GM12865 (cell line): ENCODE data around the gene SRSF8.

Source experiments
- DNase-seq: peaks from one replicate; pipeline ENCODE4 v3.0.0; 2010; ENCODE audit warnings: low read depth
- H3K4me3 ChIP-seq: 2 replicates; pipeline ENCODE4 v1.5.1; 2011; ENCODE audit warnings: mild to moderate bottlenecking, low read depth, low read length, control low read depth
- TF ChIP-seq, protein P1 (sequence below): IDR thresholded peaks from 2 replicates; pipeline ENCODE4 v1.5.1; 2011; ENCODE audit warnings: low read length, control low read depth, low read depth, inconsistent platforms; ENCODE audit not compliant: insufficient read depth; ENCODE audit errors: missing control alignments

Gene SRSF8

DNA sequence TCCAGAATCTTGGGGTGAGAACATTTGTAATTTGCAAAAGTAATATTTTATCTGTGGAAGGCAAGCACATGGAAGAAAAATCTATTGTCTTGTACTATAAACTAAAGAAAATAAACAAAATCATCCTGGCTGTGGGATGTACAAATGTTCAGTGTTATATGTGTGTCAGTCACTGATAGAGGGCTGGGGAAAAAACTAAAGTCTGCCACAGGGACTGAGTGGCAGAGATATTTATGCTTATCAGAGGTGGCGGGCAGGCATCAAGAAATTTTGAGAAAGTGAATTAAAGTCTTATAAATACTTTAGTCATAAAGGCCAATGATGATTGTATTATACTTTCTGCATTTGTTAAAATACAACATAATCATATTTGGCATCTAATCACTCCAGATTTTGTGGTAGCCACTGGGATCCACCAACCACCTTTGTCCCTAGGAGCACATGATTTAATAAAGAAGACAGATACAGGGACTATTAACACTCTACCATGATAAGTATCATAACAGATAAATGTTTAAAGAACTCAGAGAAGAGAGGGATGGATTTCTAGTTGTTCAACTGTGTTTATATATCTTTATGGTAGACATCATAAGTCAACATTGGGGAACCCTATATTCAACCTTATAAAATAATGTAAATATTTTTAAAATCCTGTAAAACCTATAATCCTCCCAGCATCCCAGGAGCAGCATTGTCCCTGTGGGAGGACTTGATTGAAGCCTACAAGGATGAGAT lies 20.3 kb downstream of the SRSF8 start:
- no peak for DNase-seq
- TF ChIP-seq, protein P1, sequence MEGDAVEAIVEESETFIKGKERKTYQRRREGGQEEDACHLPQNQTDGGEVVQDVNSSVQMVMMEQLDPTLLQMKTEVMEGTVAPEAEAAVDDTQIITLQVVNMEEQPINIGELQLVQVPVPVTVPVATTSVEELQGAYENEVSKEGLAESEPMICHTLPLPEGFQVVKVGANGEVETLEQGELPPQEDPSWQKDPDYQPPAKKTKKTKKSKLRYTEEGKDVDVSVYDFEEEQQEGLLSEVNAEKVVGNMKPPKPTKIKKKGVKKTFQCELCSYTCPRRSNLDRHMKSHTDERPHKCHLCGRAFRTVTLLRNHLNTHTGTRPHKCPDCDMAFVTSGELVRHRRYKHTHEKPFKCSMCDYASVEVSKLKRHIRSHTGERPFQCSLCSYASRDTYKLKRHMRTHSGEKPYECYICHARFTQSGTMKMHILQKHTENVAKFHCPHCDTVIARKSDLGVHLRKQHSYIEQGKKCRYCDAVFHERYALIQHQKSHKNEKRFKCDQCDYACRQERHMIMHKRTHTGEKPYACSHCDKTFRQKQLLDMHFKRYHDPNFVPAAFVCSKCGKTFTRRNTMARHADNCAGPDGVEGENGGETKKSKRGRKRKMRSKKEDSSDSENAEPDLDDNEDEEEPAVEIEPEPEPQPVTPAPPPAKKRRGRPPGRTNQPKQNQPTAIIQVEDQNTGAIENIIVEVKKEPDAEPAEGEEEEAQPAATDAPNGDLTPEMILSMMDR: no peak
- H3K4me3 ChIP-seq: no peak overlapping the region

DNA sequence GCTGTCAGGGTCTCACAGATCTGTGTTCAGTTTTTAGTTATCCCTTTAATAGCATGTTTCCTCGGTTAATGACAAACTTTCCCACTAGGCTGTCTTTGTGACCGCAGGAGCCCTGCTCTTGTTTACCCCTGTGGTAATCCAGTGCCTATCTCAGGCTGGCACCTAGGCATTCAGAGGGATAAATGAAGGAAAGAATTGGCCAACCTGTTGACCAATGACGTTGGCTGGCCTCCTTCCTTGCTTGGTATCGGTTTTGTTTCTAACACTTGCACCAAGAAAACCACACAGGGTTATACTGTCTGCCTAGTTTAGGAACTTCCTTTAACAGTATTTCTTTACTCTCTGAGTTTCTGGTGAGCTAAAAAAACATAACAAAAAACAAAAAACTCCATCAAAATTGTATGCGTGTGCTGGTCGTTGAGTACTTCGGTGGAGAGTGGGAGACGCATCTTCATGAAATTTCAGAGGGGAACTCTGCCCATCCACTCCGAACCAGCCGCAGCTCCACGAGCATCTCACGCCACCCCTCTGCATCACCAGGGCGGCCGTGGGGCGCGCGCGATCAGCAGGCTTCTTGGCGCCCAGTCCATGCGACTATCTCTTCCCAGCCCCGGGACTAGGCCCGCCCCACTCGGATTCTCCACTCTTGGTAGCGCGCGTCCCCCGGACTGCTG lies 22.4 kb downstream of the SRSF8 start:
- TF ChIP-seq, protein P1: no peak
- DNase-seq: peak; percentile 63
- H3K4me3 ChIP-seq: peak overlapping the region; percentile 75

DNA sequence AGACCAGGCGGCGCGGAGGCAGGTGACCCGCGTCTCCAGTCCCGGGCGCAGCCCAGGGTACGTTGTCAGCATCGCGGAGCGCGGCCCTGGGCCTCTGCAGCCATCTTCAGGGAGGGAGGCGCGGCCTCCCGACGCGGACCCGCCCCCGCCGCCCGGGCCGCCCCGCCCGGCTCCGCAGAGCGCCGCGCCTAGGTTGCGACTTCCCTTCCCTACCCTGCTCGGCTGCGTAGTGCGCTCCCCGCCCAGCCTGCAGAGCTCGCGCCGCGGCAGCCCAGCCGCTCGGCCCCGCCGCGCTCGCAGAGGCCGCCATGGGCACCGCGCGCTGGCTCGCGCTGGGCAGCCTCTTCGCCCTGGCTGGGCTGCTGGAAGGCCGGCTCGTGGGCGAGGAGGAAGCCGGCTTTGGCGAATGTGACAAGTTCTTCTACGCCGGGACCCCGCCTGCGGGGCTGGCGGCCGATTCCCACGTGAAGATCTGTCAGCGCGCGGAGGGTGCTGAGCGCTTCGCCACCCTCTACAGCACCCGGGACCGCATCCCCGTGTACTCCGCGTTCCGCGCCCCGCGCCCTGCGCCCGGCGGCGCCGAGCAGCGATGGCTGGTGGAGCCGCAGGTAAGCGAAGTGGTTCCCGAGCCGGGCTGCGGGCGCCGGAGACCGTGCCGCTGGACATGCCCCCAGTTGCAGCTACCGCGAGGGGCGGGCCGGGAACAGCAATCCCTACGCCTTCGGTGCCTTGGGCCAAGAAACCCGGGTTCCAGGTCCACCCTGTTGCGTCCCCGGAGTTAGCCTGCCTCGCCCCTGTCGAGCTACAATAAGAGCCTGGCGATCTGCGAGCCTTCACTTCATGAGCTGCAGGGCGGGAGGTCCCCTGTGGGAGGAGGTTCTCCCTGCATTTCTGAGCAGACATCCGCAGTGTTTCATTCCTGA lies 23.2 kb downstream of the SRSF8 start, which contains the start of gene ENDOD1:
Gene ENDOD1 (plus strand): TSS at position 227 of the 923 bp plus-strand sequence. CDS start 82 bp downstream, at position 309.
- TF ChIP-seq, protein P1: no peak
- DNase-seq: peak; percentile 90
- H3K4me3 ChIP-seq: peak within 1 kb of the TSS; percentile 75

DNA sequence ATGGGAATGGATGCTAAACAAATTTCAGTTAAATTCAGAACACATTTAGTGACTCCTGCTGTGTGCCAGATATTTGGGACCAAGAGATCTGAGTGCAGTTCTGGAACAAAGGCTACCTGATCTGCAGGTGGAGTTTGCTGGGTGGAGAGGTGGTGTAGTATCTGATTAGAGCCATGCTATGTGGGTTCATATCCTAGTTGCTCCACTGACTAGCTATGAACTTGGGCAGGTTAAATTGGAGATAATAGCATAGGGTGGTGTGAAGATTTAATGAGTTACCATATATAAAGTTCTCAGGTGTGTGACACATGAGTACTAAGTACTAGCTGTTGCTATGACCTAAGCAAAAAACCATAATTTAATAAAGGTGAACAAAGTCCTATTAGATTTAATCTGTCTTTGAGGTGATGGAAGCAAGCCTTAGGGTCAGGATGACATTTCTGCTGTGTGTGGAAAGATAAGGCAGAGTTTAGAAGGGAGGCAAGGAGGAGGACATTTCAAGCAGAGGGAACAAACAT lies 25.0 kb downstream of the SRSF8 start:
- H3K4me3 ChIP-seq: no peak overlapping the region
- no peak for DNase-seq
- TF ChIP-seq, protein P1: no peak

DNA sequence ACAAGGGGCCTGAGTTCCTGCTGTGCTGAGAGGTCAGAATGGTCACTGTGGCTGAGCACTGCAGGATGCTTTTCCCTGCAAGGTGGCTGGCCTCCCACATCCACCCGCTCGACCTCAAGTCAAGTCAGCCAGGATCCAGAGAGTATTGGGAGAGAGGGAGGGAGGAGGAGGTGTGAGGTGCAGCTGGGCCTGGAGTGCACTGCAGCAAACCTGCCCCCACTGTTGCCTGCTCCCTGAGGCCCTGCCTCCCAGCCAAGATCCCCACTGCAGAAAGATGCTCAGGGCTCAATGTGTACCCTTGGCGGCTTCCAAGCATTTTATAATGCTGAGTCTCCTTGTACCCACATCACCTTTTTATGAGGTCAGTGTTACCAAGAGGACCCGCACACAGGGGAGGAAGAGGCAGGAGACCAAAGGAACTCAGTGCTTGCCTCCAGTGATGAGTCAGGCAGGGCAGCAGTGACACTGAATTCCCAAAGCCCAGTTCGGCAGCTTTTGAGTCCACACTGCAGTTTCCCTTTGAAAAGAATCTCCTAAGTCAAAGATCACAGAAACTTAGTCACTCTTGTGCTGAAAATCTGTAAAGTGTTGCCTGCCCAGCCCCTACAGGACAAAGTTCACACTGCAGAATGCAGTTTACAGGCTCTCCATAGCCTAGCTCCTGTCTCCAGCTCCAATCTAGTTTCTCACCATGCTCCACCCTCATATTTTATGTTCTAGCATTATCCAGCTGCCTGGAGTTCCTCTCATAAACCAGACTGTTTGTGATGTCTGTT lies 26.0 kb downstream of the SRSF8 start:
- no peak overlapping the region for H3K4me3 ChIP-seq
- TF ChIP-seq, protein P1: peak; percentile 62
- DNase-seq: peak; percentile 49

DNA sequence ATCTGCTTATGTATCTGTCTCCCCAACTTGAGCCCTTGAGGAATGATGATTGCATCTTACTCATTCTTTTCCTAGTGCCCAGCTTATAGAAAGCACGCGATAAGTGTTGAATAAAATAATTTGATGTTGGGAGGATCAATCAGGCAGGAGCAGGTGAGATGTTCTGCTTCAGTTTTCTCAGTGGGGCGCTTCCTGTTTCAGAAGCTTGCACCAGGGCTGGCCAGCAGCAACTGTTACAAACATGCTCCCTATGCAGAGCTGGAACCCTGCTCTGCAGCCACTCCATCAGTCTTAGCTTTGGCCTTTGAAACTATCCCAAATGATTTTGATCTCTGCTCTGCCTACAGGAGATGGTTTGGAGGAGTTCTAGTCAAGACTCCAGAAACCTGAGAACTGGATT lies 26.8 kb downstream of the SRSF8 start:
- H3K4me3 ChIP-seq: no peak overlapping the region
- TF ChIP-seq, protein P1: no peak
- DNase-seq: peak; percentile 41
